GM18505 (cell line): ENCODE data around the gene LYL1.

Source experiments
- ATAC-seq: cut with Tn5 transposase; IDR thresholded peaks from one replicate; pipeline ENCODE4 v1.9.1; 2021; ENCODE audit not compliant: unreplicated experiment
- POLR2A ChIP-seq: IDR thresholded peaks from 4 replicates; pipeline ENCODE4 v1.6.1; 2011; ENCODE audit warnings: borderline replicate concordance; ENCODE audit not compliant: insufficient read depth, insufficient read length; ENCODE audit errors: extremely low read depth

The LYL1 gene

GRCh38 chr19:13137290-13137794, 34.7 kb upstream of the LYL1 start:
- TF ChIP-seq POLR2A = no peak
- no peak for ATAC-seq

- TF ChIP-seq POLR2A = no peak
- ATAC-seq = no peak
These were observed 32.7 kb upstream of the LYL1 start for GRCh38 chr19:13135068-13136062.

- ATAC-seq = no peak
- TF ChIP-seq POLR2A = no peak
These were observed 32.0 kb upstream of the LYL1 start for GRCh38 chr19:13134626-13135025.

- ATAC-seq = no peak
- no peak for TF ChIP-seq POLR2A
These were observed 30.7 kb upstream of the LYL1 start for GRCh38 chr19:13133241-13133870.

- no peak for ATAC-seq
These were observed 30.0 kb upstream of the LYL1 start for GRCh38 chr19:13132471-13133180.

GRCh38 chr19:13130886-13131490, 28.3 kb upstream of the LYL1 start:
- ATAC-seq = no peak
- TF ChIP-seq POLR2A = no peak

More at GRCh38 chr19:13132471-13133180, 30.0 kb upstream of the LYL1 start:
- no peak for TF ChIP-seq POLR2A

- no peak for TF ChIP-seq POLR2A
- no peak for ATAC-seq
These were observed 26.7 kb upstream of the LYL1 start for GRCh38 chr19:13129384-13129783.

GRCh38 chr19:13128583-13128982, 25.9 kb upstream of the LYL1 start:
- ATAC-seq = no peak
- no peak for TF ChIP-seq POLR2A

- TF ChIP-seq POLR2A = no peak
- no peak for ATAC-seq
These were observed 25.3 kb upstream of the LYL1 start for GRCh38 chr19:13127811-13128575.

GRCh38 chr19:13127051-13127450, 24.4 kb upstream of the LYL1 start:
- ATAC-seq = no peak
- TF ChIP-seq POLR2A = no peak

- TF ChIP-seq POLR2A = no peak
- ATAC-seq = no peak
These were observed 20.6 kb upstream of the LYL1 start for GRCh38 chr19:13122980-13123957.

- ATAC-seq = no peak
- TF ChIP-seq POLR2A = no peak
These were observed 19.7 kb upstream of the LYL1 start for GRCh38 chr19:13122275-13122878.
